ENCODE data around the gene LUZP4.
A peak's percentile ranks its signal among the peaks of the same experiment; 100 is the strongest.
"Not testable (repeated sequence)": the region's sequence is repeated elsewhere in the genome, so short reads cannot be mapped to it uniquely, and the experiment has no call there.

LUZP4 gene

GRCh38 chrX:115337491-115338144 lies 48.1 kb downstream of the LUZP4 start:
- DNase-seq (ENCODE audit: low spot score) = no peak

- no peak for DNase-seq (ENCODE audit: low spot score)
These were observed 50.0 kb downstream of the LUZP4 start for GRCh38 chrX:115339441-115340025.

GRCh38 chrX:115341421-115341820 lies 51.9 kb downstream of the LUZP4 start:
- DNase-seq (ENCODE audit: low spot score) = no peak

GRCh38 chrX:115344885-115345614 lies 55.5 kb downstream of the LUZP4 start:
- DNase-seq (ENCODE audit: low spot score) = peak; percentile 72

- DNase-seq (ENCODE audit: low spot score) = no peak
These were observed 56.1 kb downstream of the LUZP4 start for GRCh38 chrX:115345615-115346014.

- not testable (repeated sequence) for DNase-seq (ENCODE audit: low spot score)
These were observed 57.2 kb downstream of the LUZP4 start for GRCh38 chrX:115346738-115347137.

- DNase-seq (ENCODE audit: low spot score) = no peak
These were observed 59.1 kb downstream of the LUZP4 start for GRCh38 chrX:115348446-115349225.

- no peak for DNase-seq (ENCODE audit: low spot score)
These were observed 61.3 kb downstream of the LUZP4 start for GRCh38 chrX:115350711-115351381.

- DNase-seq (ENCODE audit: low spot score) = no peak
These were observed 66.9 kb downstream of the LUZP4 start for GRCh38 chrX:115356369-115356768.

Data from hepatic stellate cell (primary cell).